Endothelial cell of umbilical vein (primary cell): ENCODE measurements around the gene C2orf76. TPM values are rescaled to one million over a fixed set of nuclear protein-coding genes. Genes with fewer than 3 reads are reported as not detected.

Experiments
- BruUV-seq: library from RNA; stranded (reverse); fragments of 400-500 nt; replicated peaks from 2 replicates; lab custom pipeline; 2021; lab: Mats Ljungman, UMichigan
- CTCF ChIA-PET: fragments of 300-600, 350-600 bp; sonication (Branson Sonifier 250); formaldehyde crosslinking; loops from one replicate; lab custom pipeline; 2021; ENCODE audit warnings: antibody characterized with exemption, inconsistent platforms; lab: Charles Lee
- POLR2A ChIA-PET: fragments of 300-600, 350-600 bp; sonication (Branson Sonifier 250); formaldehyde crosslinking; loops from one replicate; lab custom pipeline; 2021; ENCODE audit warnings: antibody characterized with exemption, inconsistent platforms; lab: Charles Lee
- DNase-seq: peaks from one replicate; pipeline ENCODE4 v3.0.0-alpha.2; 2011; ENCODE audit warnings: low read depth, low spot score
- FAIRE-seq: peaks from 2 replicates; lab custom pipeline; 2011; peaks lifted over from hg19 to GRCh38; lab: Jason Lieb, UNC
- H2AFZ ChIP-seq: 2 replicates; pipeline ENCODE4 v1.6.0; 2012; ENCODE audit warnings: low read depth, low read length, control low read depth, inconsistent platforms
- H3K27ac ChIP-seq: 2 replicates; pipeline ENCODE4 v1.5.1; 2011; ENCODE audit warnings: low read depth, mild to moderate bottlenecking, control low read depth, low read length, moderate library complexity; ENCODE audit not compliant: insufficient read depth
- H3K27me3 ChIP-seq, 2 experiments: 2 replicates each; pipeline versions ENCODE4 v1.6.0 to v1.6.1; 2011; ENCODE audit warnings: low read length in 2 of 2, mixed read lengths in 1 of 2; ENCODE audit not compliant: control insufficient read depth in 2 of 2, insufficient read depth in 2 of 2
- H3K36me3 ChIP-seq, 2 experiments: 2 replicates in 1 of 2; 3 replicates in 1 of 2; pipeline ENCODE4 v1.5.1; 2011; ENCODE audit warnings: low read length in 2 of 2, mild to moderate bottlenecking in 1 of 2, moderate library complexity in 1 of 2; ENCODE audit not compliant: control insufficient read depth in 2 of 2, insufficient read depth in 2 of 2; ENCODE audit errors: extremely low read depth in 1 of 2
- H3K4me1 ChIP-seq: 3 replicates; pipeline ENCODE4 v1.5.1; 2011; ENCODE audit warnings: mild to moderate bottlenecking, low read length; ENCODE audit not compliant: control insufficient read depth, insufficient read depth; ENCODE audit errors: extremely low read depth
- H3K4me2 ChIP-seq: 2 replicates; pipeline ENCODE4 v1.6.1; 2011; ENCODE audit warnings: low read length, control low read depth, mixed read lengths; ENCODE audit not compliant: insufficient read depth
- H3K4me3 ChIP-seq, 3 experiments: fragments of 200-600 bp in 1 of 3; sonication (generic), shearing (Covaris generic) in 1 of 3; replicated peaks in 1 of 3; 2 replicates each; pipeline ENCODE4 v1.5.1; 2011 to 2016; ENCODE audit warnings: control low read depth in 3 of 3, low read length in 3 of 3, mild to moderate bottlenecking in 2 of 3, inconsistent platforms in 1 of 3, low read depth in 1 of 3, moderate library complexity in 1 of 3; ENCODE audit not compliant: insufficient read depth in 1 of 3
- H3K79me2 ChIP-seq: 2 replicates; pipeline ENCODE4 v1.6.0; 2012; ENCODE audit warnings: low read length, inconsistent platforms; ENCODE audit not compliant: control insufficient read depth, insufficient read depth
- H3K9ac ChIP-seq: replicated peaks from 2 replicates; pipeline ENCODE3; 2011; ENCODE audit warnings: low read length, control low read depth; ENCODE audit not compliant: insufficient read depth; ENCODE audit errors: extremely low read depth
- H3K9me1 ChIP-seq: replicated peaks from 3 replicates; pipeline ENCODE4 v1.6.0; 2011; ENCODE audit warnings: mild to moderate bottlenecking, low read length; ENCODE audit not compliant: control insufficient read depth, insufficient read depth; ENCODE audit errors: extremely low read depth
- H3K9me3 ChIP-seq: replicated peaks from 2 replicates; pipeline ENCODE4 v1.5.1; 2012; ENCODE audit warnings: low read length, inconsistent platforms; ENCODE audit not compliant: control insufficient read depth, insufficient read depth
- H4K20me1 ChIP-seq: replicated peaks from 2 replicates; pipeline ENCODE3; 2011; ENCODE audit warnings: mild to moderate bottlenecking, low read length; ENCODE audit not compliant: control insufficient read depth, insufficient read depth; ENCODE audit errors: extremely low read depth
- CTCF ChIP-seq, 2 donors: IDR thresholded peaks; 1 replicate in 1 of 2; 2 replicates in 1 of 2; pipeline ENCODE4 v1.5.1; 2011; ENCODE audit warnings: low read length in 2 of 2, mild to moderate bottlenecking in 2 of 2, moderate library complexity in 2 of 2, control low read depth in 1 of 2, inconsistent platforms in 1 of 2, low read depth in 1 of 2; ENCODE audit not compliant: insufficient read depth in 1 of 2; ENCODE audit errors: extremely low read depth in 1 of 2
- EZH2 ChIP-seq: IDR thresholded peaks from 2 replicates; pipeline ENCODE4 v1.6.1; 2012; ENCODE audit warnings: borderline replicate concordance, low read depth, mild to moderate bottlenecking, moderate library complexity, low read length, inconsistent platforms; ENCODE audit not compliant: severe bottlenecking
- FOS ChIP-seq: IDR thresholded peaks from 2 replicates; pipeline ENCODE4 v1.6.1; 2011; ENCODE audit warnings: mild to moderate bottlenecking, low read length, moderate library complexity, borderline replicate concordance; ENCODE audit not compliant: insufficient read depth
- GATA2 ChIP-seq: IDR thresholded peaks from 2 replicates; pipeline ENCODE4 v1.7.0; 2011; ENCODE audit warnings: low read depth, mild to moderate bottlenecking, moderate library complexity, mixed read lengths, low read length; ENCODE audit not compliant: insufficient read length, insufficient read depth
- JUN ChIP-seq: IDR thresholded peaks from 2 replicates; pipeline ENCODE4 v1.6.1; 2011; ENCODE audit warnings: borderline replicate concordance, low read depth; ENCODE audit not compliant: insufficient read length, insufficient read depth
- MAX ChIP-seq: IDR thresholded peaks from 2 replicates; pipeline ENCODE4 v1.6.1; 2011; ENCODE audit not compliant: insufficient read depth, insufficient read length
- MYC ChIP-seq: IDR thresholded peaks from one replicate; pipeline ENCODE4 v1.6.1; 2011; ENCODE audit warnings: mild to moderate bottlenecking, low read depth, low read length
- POLR2A ChIP-seq: IDR thresholded peaks from 2 replicates; pipeline ENCODE4 v1.6.1; 2012; ENCODE audit warnings: low read depth, mild to moderate bottlenecking, control low read depth, low read length
- POLR2AphosphoS5 ChIP-seq: IDR thresholded peaks from 2 replicates; pipeline ENCODE4 v1.6.1; 2012; ENCODE audit warnings: low read depth, mild to moderate bottlenecking, control low read depth, low read length, moderate library complexity; ENCODE audit not compliant: insufficient read depth
- dilution Hi-C: fragments of 300-500 bp; cut with MboI; formaldehyde crosslinking; loops from one replicate; pipeline ENCODE4 v1.15.0; 2019; ENCODE audit warnings: low sequenced_read_pairs; ENCODE audit not compliant: extremely low pct_ligation_motif_present
- intact Hi-C: fragments of 100-400 bp; cut with micrococcal nuclease; formaldehyde crosslinking; loops from one replicate; pipeline ENCODE4 v1.10.0; 2022
- polyA plus RNA-seq, 4 experiments: library from polyadenylated mRNA; depleted of rRNA in 3 of 4; stranded (reverse) in 3 of 4; unstranded in 1 of 4; fragments of >200 nt; gene quantifications; 2 replicates each; pipeline versions ENCODE4 v1.2.1 to v1.2.3, GENCODE V29; 2011 to 2012; ENCODE audit warnings: missing spikeins in 1 of 4
- total RNA-seq: library from RNA; stranded (reverse); gene quantifications from 2 replicates; pipeline ENCODE4 v1.2.3, GENCODE V29; 2021

The C2orf76 gene
- total and polyA plus RNA-seq, 2 donors (not counting 3 experiments of a cell fraction or from before 2014, with no cell fraction given), result 7.4 to 12.1 TPM

- no peak overlapping the region for H3K27ac ChIP-seq
- no peak overlapping the region for H3K4me2 ChIP-seq
- DNase-seq (no peak), FAIRE-seq (no peak)
- no TSS peak for BruUV-seq
- TF ChIP-seq EZH2 (no peak), JUN (no peak), FOS (no peak), MAX (no peak), POLR2A (no peak), CTCF (IDR thresholded peaks at IDR 0.05; ENCODE audit: extremely low read depth in 1 of 2, insufficient read depth in 1 of 2, low read depth in 1 of 2, low read length in 2 of 2) (no peak), GATA2 (no peak), MYC (no peak), POLR2AphosphoS5 (no peak)
- H2AFZ ChIP-seq, result no peak overlapping the region
- H3K9me1 ChIP-seq, result no peaks in the 10 kb centered on the region
- H3K4me3 ChIP-seq, result no peak overlapping the region
- CTCF ChIA-PET, result interaction anchor here (0.8 kb wide), 1 partner anchor 12 kb away, joined by 3 read pairs; no protein-coding TSS in a partner anchor
- intact Hi-C loops, result no loop called here
- H3K79me2 ChIP-seq, result no peaks in the 10 kb centered on the region
- H3K4me1 ChIP-seq, result no peaks in the 10 kb centered on the region
- H3K36me3 ChIP-seq, result no peaks in the 10 kb centered on the region
- H3K9ac ChIP-seq, result no peak overlapping the region
- peaks cover 0 to 2% of the 10 kb centered on the region in 2 experiments for H3K27me3 ChIP-seq
- dilution Hi-C loops, result no loop called here
- POLR2A ChIA-PET, result interaction anchor here (0.6 kb wide), 1 partner anchor 15 kb away, joined by 3 read pairs; no protein-coding TSS in a partner anchor
- H3K9me3 ChIP-seq, result no peaks in the 10 kb centered on the region
- H4K20me1 ChIP-seq, result no peaks in the 10 kb centered on the region
Measured at GRCh38 chr2:119279666-119280065, 87.0 kb downstream of the C2orf76 start.
